T-helper 1 cell treated with Interleukin-12 subunit alpha and Interleukin-12 subunit beta and Interleukin-4 antibody, amounts not matched to agents 30 ng/mL and 1 ng/mL, for 36 hours (primary cell): ENCODE data around the gene MYO7B. TPM values are rescaled to one million over a fixed set of nuclear protein-coding genes. Genes with fewer than 3 reads are reported as not detected.

Experiments used
- intact Hi-C: fragments of 100-400 bp; cut with micrococcal nuclease; formaldehyde crosslinking; loops from one replicate; pipeline ENCODE4 v1.15.1; 2024
- total RNA-seq: library from RNA; stranded (reverse); gene quantifications from 2 replicates; pipeline ENCODE4 v1.2.3, GENCODE V29; 2022

Gene MYO7B
- total RNA-seq, 1 donor from 2014 or later = 0.54 TPM

DNA sequence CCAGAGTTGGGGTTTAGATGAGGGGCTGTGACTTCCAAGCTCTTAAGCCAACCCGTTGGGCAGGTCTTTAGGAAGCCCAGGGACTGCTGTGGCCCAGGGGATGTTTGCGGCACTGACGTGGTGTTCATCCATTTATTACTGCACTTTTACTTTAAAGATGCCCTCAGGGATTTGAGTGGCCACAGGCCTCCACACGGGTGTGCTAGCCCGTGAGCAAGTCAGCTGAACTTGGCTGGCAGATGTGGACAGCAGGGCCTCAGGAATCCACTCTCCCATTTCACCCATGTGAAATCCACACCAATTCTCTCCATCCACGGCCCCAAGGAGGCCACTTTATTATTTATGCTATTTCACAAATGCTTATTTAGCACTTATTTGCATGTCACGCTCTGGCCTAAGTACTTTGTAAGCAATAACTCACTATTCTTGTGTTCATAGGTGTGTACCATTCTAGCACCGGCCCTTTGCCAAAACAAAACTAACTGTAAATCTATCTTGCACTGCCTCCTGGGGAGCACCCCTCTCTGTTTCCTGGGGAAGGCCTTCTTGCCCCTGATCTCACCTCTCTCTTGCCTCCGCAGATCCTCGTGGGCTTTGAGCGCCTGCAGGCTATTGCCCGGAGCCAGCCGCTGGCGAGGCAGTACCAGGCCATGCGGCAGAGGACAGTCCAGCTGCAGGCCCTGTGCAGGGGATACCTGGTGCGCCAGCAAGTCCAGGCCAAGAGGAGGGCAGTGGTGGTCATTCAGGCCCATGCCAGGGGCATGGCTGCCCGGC is 71.3 kb downstream of the MYO7B start:
- intact Hi-C loops = no loop called here

DNA sequence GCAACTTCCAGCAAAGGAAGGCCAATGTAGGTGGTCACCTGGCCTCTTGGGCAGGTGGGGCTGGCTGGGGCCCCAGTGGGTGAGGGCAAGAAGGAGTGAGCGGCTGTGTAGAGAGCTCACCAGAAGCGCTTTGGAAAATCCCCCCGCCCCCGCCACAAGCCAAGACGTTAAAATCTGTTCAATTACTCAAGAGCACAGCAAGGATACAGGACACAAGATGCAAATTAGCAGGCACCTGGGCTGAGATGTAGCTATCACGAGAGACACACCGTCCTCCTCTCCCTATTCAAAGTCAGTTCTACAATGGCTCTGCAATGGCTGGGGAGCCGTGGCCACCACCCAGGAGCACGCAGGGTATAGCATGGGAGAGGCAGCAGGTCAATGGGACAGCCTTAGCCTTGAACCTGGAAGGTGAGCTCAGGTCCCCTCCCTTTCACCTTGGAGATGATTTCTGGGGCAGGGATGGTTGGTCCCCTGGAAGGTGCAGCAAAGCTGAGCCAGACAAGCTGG is 72.0 kb downstream of the MYO7B start:
- intact Hi-C loops = no loop called here

DNA sequence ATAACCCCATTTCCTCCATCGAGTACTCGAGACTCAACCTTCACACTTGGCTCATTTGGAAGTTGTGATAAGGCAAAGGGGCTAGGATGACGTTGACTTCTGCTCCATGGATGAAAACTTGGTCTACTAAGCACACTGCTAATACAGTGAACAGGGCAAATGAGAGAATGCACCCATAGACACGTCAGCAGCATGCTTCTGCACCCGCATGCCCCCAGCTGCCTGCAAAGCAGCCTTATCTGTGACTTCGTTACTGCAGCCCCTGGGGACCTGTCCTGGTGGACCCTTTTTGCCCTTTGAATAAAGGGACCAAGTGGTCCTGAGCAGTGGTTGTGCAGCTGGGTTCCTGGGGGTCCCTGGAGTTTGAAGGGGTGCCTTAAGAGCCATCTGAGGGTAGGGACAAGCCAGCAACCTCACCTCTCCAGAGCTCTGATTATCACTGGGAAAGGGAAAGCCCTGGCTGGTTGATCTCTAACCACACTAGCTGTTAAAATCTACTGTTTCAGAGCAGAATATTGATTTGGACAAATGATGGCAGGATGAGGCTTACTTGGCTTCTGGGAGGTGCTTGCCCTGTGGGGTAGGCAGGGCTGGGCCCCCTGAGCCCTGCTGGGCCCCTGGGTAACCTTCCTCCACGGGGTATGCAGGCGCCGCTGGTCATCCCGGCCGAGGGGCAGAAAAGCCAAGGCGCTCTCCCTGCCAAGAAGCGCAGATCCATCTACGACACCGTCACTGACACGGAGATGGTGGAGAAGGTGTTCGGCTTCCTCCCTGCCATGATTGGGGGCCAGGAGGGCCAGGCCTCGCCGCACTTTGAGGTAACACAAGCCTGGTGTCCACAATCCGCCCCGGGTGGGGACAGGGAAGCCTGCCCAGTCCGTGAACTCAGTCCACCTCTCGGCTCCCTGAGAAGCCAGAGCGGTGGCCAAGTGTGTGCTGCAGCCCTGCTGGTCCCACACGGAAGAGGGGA is 72.9 kb downstream of the MYO7B start:
- intact Hi-C loops = no loop called here

DNA sequence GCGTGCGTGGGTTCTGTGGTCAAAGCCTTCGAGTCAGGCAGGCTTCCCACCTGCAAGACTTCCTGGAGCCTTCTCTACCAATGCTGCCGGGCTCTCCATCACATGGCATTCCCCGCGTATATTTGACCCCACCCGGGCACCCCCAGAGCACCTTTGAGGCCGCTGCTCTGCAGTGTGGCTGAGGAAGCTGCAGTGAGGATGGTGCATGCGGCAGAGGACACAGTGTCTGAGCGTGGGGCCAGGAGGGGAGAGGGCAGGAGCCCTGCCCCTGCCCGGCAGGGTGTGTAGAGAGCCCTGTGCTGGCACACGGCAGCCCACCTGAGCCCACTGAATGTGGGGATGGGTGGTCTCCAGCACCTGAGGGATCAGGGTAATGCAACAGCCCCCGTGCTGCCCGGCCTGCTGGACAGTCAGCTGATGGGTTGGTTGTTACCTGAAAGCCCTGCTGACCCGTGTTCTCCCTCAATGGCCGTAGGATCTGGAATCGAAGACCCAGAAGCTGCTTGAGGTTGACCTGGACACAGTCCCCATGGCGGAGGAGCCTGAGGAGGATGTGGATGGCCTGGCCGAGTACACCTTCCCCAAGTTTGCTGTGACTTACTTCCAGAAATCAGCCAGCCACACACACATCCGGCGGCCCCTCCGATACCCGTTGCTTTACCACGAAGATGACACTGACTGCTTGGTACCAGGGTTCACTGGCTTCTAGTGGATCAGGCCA is 73.7 kb downstream of the MYO7B start:
- intact Hi-C loops = no loop called here

DNA sequence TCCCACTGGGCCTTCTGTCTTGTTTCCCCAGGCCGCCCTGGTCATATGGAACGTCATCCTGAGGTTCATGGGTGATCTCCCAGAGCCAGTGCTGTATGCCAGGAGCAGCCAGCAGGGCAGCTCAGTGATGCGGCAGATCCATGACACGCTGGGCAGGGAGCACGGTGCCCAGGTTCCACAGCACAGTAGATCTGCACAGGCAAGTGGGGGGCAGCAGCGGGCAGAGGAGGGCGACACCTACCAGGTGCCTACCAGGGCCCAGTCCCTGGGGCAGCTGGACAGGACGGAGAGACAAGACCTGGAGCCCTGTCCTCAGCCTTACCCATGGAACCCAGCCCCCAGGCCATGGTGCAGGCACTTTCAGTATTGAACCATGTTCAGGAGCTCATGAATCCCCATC is 74.3 kb downstream of the MYO7B start:
- intact Hi-C loops = no loop called here

DNA sequence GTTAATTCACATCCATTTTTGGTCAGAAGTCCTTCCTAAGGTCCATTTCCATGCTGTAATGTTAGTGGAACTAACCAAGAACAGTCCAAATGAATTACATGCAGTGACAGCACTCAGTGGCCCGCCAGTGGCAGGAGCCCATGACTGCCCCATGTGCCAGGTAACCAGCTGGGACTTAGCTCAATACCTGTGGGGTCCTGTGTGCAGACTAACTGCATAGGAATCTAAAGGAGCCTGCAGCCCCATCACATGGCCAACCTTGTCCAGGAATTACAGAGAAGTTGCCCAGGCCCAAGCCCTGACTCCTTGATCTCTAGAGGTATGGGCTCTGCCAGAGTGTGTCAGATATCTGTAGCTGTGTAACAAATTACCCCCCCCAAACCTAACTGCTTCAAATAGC is 75.1 kb downstream of the MYO7B start:
- intact Hi-C loops = no loop called here

DNA sequence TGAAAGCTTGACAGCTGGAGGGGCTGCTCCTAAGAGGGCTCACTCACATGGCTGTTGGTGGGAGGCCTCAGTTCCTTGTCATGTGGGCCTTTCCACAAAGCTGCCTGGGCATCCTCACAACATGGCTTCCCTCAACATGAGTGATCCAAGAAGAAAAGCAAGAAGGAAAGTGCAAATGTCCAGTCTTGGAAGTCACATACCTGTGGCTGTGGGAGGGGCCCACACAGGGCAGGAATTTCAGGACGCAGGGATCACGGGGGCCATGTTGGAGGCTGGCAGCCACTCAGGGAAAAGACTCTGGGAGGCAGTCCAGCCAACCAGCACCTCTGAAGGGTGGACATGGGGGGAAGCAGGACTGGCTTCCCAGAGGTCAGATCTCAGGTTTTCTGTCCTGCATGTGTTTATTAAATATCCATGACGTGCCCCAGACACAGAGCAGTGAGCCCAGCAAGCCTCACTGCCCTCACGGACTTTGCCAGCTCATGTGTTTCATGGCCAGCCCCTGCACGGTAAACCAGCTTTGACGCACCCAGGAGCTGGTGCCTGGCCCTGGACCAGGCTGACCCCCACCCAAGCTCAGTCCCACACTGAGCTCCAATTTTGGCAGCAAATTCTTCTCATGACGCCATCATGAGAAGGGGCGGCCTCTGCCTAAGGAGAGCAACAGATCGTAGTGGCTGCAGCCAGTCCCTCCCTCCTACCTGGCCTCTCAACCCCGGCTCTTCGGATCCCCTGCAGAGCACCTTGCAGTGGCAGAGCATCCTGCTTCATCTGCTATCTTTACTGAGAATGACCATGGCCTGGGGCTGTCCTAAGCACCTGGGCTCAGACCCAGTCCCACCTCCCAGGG is 75.8 kb downstream of the MYO7B start:
- intact Hi-C loops = no loop called here

DNA sequence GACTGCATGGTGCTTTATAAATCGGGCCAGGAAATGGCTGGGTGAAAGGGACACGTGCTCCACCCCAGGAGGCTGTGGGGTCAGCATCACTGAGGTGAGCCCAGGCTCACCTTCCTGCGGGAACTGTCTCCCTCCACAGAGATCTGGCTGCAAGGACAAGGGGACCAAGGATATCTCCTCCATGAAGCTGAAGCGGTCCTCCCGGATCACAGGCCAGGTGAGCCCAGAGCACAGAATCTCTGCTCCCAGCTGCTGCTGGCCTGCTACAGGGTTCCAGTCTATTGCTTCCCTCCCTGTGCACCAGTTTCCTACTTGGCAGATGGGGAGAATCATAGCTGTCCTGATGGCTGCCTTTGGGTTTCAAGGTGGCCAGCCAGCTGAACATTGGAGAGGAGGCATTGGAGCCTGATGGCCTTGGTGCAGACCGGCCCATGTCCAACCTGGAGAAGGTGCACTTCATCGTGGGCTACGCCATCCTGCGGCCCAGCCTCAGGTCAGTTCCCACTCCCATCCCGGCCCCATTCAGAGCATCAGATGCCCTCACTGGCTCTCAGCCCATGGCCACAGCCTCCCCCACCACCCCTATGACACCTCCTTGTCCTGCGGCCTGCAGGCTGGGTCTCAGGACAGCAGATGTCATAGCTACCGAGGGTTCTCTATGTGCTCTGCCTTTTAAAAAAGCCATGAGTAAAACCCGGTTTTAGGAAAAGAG is 76.8 kb downstream of the MYO7B start:
- intact Hi-C loops = no loop called here

DNA sequence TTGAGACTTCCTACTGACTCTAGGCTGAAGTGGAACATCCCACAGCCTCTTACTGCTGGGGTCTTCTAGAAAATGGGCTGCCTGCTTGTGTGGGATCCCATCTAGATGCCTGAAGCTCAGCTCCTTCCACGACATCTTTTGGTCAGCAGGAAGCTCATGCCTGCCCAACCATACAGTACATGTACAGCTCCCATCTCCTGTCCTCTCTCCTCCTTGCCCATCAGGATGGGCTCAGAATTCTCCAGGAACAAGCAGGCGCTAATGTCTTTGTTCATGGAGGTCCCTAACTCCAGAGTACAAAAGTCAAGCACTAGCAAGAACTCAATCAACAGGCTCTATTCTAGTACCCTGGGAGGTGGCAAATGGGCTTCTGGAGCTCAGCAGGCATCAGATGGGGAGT is 78.8 kb downstream of the MYO7B start:
- intact Hi-C loops = no loop called here

DNA sequence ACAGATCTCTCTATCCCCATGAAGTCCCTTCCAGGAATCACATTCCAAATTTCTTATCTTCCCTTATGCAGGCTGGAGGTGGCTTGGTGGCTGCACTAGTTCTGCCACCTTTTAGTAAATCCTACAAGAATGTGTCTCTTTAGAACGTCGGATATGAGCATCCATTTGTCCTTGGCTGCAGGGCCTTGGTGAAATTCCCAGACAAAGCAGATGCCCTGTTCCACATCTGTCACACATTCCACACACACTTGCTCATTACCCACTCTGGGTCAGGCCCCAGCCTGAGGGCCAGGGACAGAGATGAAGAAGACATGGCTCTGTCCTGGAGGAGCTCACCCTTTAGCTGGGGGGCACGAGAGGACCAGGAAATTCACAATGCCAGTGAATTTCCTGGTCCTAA is 79.2 kb downstream of the MYO7B start:
- intact Hi-C loops = no loop called here

DNA sequence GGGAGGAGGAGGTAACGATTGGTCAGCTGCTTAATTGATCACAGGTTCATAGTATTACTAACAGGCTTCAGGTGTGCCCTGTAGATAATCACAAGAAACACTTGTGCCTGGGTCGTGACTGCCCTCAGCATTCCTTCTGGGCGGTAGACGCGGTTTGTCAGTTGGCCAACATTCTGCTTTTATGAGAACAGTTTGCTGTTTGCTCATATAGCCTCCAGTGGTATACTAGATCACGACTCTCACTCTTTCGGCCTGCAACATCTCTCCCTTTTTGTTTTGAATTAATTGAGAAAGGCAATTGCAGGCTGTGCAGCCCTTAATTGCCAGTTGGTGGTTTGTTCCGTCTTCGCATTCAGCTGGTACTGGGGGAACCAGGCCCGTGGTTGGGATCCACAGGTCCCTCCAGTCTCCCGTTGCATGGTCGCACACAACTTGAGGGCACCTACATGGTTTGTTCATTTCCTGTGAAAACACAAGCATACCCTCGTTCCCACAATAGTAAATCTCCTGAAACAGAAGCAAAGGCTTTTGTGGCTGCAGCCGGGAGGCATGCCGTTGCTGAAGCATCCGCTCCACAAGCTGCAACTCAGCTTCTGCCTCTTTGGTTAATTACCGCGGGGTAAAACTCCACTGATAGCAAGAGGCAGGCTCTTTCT is 80.2 kb downstream of the MYO7B start:
- intact Hi-C loops = no loop called here

DNA sequence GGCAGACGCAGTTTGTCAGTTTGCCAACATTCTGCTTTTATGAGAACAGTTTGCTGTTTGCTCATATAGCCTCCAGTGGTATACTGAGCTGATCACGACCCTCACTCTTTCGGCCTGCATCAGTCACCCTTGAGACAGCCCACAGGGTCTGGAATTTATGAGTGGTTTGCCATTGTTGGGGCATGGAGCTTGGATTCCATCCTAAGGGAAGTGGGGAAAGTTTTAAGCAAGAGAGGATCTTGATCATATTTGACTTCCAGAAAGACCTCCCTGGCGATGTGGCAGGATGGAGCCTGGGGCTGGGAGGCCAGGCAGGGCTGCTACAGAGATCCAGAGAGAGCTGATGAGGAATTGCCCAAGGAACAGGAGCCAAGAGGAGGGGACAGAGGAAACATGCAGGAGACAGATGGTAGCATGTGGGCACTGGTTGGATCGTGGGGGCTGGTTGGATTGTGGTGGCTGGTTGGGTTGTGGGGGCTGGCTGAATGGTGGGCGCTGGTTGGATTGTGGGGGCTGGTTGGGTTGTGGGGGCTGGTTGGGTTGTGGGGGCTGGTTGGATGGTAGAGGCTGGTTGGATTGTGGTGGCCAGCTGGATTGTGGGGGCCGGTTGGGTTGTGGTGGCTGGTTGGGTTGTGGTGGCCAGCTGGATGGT is 83.2 kb downstream of the MYO7B start:
- intact Hi-C loops = no loop called here

DNA sequence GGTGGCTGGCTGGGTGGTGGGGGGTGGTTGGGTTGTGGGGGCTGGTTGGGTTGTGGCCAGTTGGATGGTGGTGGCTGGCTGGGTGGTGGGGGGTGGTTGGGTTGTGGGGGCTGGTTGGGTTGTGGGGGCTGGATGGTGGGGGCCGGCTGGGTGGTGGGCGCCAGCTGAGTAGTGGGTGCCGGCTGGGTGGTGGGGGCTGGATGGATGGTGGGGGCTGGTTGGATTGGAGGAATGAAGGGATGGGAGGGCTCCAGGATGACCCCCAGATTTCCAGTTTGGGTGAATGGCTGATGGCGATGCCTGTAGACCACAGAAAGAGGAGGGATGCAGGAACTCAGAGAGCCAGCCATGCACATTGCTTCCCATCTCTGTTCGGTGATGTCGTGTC is 83.7 kb downstream of the MYO7B start:
- intact Hi-C loops = no loop called here

DNA sequence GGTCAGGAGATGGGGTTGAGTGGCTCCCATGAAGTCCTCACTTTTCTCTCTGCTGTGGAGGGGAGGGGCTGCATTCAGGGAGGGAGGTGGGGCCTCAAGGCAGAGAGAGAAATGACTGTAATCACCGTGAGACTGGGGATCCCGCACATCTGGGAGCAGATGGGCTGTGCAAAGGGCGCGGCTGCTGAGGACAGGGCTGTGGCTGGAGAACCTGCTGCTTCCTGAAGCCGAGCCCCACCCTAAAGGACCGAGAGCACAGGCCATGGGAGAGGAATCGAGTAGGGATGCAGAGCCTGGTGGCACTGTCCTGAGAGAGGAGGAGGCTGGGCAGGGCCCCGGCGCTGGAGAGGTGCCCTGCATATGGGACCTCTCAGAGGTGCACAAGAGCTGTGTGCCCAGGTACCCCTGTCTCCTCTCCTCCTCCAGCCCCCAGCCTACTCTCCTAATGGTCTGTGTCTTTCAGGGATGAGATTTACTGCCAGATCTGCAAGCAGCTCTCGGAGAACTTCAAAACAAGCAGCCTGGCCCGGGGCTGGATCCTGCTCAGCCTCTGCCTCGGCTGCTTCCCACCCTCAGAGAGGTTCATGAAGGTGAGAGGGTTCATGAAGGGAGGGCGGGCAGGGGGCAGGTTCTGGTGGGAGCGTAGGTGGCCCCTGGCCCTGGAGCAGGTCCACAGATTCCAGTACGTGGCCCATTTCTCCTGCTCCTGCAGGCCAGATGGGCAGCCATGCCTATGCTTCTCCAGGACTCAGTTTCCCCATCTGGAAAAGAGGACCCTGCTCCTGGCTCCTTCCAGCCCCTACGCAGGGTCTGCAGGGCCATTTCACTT is 84.6 kb downstream of the MYO7B start:
- intact Hi-C loops = no loop called here

DNA sequence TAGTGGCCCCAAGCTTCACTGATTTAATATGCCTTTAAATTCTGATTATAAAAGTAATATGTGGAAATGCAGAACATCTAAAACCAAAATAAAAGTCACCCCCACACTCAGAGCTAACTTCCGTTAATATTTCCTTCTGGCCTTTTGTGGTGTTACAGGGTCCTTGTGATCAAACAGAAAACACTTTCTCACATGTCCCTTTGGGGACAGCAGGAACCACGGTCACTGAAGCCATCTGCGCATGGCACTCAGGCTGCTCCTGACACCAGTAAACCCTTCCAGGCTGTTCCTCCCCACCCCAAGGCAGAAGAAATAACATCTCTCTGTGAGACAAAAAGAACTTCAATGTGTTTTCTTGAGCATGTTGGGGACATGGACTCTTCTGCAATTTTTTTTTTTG is 85.4 kb downstream of the MYO7B start:
- intact Hi-C loops = no loop called here

DNA sequence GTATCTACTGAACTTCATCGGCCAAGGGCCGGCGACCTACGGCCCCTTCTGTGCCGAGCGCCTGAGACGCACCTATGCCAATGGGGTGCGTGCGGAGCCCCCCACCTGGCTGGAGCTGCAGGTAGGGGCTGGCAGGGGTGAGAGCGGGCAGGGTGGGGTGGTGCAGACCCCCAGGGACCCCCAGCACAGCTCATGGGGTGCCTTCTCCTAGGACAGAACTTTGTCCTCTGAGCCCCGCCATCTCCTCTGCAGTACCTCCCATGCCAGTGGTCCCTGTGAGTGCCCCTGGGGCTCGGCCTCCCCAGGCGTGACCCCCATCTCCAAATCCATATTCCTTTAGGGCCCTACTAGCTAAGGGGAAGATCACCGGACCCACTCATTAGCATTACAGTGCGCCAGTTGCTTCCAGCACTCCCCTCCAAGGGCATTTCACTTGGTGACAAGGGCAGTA is 86.5 kb downstream of the MYO7B start:
- intact Hi-C loops = no loop called here

DNA sequence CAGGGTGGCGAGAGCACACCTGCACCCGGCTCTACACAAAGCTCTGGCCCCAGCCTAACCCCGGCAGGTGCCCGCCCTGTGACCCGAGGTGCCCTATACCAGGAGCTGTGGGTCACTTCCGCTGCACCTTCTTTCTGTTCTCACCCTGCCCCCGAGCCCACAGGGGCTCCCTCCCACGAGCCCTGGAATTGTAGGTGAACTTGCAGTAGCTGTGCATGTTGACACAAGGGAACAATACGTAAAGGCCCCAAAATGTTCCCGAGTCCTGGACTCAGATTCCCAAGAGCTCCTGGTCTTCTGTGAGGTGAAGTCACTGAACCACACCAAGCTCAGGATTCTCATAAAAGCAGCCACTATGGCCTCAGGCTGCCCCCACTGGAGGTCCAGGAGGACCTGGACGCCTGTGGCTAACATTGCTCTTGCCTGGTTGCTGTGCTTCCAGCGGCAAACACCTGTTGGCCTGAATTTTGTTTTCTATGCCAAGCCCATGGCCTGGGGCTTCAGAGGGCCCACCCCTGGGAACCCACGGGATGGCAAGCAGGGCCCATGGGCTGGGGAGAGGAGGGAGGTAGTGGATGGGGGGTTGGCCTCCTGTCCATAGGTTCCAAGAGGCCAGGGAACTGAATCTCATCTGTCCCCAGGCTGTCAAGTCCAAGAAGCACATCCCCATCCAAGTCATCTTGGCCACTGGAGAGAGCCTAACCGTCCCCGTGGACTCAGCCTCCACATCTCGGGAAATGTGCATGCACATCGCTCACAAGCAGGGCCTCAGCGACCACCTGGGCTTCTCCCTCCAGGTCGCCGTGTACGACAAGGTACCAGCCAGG is 87.3 kb downstream of the MYO7B start:
- intact Hi-C loops = no loop called here
